Right atrium auricular region (tissue), 2 donors: Measurements from ENCODE around the gene MRNIP. TPM values are rescaled to one million over a fixed set of nuclear protein-coding genes. Genes with fewer than 3 reads are reported as not detected.

Experiments used
- DNase-seq: peaks from one replicate; pipeline ENCODE4 v3.0.0-alpha.2; 2019; ENCODE audit warnings: low spot score
- H3K27ac ChIP-seq, 2 donors: fragments of 200-600 bp; sonication (generic); 1 replicate in 1 of 2; 2 replicates in 1 of 2; pipeline ENCODE4 v1.5.1; 2016 to 2019
- H3K27me3 ChIP-seq, 2 donors: fragments of 200-600 bp; sonication (generic); one replicate each; pipeline versions ENCODE4 v1.5.1 to v1.6.0; 2017 to 2019
- H3K36me3 ChIP-seq: fragments of 200-600 bp; sonication (generic); one replicate; pipeline ENCODE4 v1.5.1; 2016
- H3K4me1 ChIP-seq, 2 donors: fragments of 200-600 bp; sonication (generic); one replicate each; pipeline versions ENCODE4 v1.5.1 to v1.6.0; 2017 to 2019
- H3K4me3 ChIP-seq, 2 donors: fragments of 200-600 bp; sonication (generic); 1 replicate in 1 of 2; 2 replicates in 1 of 2; pipeline ENCODE4 v1.5.1; 2017 to 2019; ENCODE audit warnings: mild to moderate bottlenecking in 1 of 2, moderate library complexity in 1 of 2
- H3K9me3 ChIP-seq, 2 donors: fragments of 200-600 bp; sonication (generic); one replicate each; pipeline ENCODE4 v1.5.1; 2019
- total RNA-seq, 2 donors: library from RNA; depleted of rRNA; stranded (reverse); fragments of >200 nt; gene quantifications; one replicate each; pipeline ENCODE4 v1.1.0, GENCODE V29; 2016
- TF ChIP-seq, protein P1 (sequence below), 2 donors: fragments of 200-600 bp; sonication (generic); IDR thresholded peaks; one replicate each; pipeline ENCODE4 v1.5.1; 2019; ENCODE audit warnings: antibody characterized with exemption in 2 of 2

Gene MRNIP
- total RNA-seq, 2 donors from 2014 or later = 12.5 to 20.3 TPM

DNA sequence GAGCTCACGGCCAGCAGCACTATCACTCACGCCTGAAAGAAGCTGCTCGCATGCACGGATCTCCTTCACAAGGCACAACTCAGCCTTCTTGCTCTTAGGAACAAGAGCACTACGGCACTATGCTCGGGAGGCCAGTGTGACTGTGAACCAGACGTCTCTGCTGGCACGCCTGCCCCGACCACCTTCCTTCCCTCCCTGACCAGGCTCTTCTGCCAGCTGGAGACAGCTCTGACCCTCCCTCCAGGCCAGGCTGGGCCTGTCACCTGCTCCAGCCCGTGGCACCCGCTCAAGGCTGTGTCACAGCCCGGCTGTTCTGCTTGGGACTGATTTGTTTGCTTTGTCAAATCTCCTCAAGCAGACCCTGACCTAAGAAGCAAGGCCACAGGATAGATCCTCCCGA, 42.1 kb upstream of the MRNIP start:
- DNase-seq = no peak
- Histone ChIP-seq H3K27me3 (no peaks in the 10 kb centered on the region), H3K27ac (no peak overlapping the region), H3K36me3 (peaks cover 32% of the 10 kb centered on the region), H3K4me3 (no peak overlapping the region), H3K9me3 (no peaks in the 10 kb centered on the region), H3K4me1 (no peaks in the 10 kb centered on the region)
- TF ChIP-seq, protein P1, sequence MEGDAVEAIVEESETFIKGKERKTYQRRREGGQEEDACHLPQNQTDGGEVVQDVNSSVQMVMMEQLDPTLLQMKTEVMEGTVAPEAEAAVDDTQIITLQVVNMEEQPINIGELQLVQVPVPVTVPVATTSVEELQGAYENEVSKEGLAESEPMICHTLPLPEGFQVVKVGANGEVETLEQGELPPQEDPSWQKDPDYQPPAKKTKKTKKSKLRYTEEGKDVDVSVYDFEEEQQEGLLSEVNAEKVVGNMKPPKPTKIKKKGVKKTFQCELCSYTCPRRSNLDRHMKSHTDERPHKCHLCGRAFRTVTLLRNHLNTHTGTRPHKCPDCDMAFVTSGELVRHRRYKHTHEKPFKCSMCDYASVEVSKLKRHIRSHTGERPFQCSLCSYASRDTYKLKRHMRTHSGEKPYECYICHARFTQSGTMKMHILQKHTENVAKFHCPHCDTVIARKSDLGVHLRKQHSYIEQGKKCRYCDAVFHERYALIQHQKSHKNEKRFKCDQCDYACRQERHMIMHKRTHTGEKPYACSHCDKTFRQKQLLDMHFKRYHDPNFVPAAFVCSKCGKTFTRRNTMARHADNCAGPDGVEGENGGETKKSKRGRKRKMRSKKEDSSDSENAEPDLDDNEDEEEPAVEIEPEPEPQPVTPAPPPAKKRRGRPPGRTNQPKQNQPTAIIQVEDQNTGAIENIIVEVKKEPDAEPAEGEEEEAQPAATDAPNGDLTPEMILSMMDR (IDR thresholded peaks at IDR 0.05) = no peak

DNA sequence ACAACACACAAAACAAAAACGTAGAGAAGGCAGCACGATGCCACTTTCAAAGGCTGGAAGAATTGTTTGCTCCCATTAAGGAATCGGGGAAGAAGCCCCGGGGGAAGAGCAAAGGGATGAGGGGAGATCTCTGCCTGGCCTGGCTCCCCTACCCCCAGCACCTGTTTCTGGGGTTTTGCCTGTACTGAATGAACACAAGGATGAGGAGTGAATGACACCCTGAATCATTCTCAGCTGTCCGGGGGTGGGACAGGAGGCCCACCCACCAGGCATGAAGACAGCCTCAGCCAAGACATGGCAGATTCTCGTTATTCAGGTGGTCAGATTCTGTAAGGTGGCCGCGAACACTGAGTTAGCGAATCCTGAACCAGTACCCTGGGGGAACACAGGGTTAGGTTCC, 41.6 kb upstream of the MRNIP start:
- DNase-seq = no peak
- Histone ChIP-seq H3K36me3 (peaks cover 32% of the 10 kb centered on the region), H3K4me1 (no peaks in the 10 kb centered on the region), H3K9me3 (no peaks in the 10 kb centered on the region), H3K27me3 (no peaks in the 10 kb centered on the region), H3K4me3 (no peak overlapping the region), H3K27ac (no peak overlapping the region)
- TF ChIP-seq, protein P1 (IDR thresholded peaks at IDR 0.05) = no peak

DNA sequence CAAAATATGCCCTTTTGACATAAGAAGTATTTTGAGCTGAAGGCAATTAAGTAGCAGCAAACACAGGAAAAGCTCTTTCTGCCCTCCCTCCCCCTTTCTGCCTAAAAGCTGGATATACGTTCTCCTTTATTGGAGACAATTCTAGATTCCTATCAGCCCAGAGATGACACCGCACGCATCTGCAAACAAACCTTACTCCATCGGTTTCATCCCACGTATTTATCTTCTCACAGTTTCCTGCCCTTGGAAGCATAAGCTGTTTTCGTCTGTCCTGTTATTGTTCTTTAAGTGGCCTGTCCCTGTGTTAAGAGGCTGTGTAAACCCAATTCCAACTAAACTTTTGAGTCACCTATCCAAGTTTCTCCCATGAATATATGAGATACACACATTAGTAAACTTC, 37.2 kb upstream of the MRNIP start:
- H3K27ac ChIP-seq = no peak overlapping the region
- TF ChIP-seq, protein P1 (IDR thresholded peaks at IDR 0.05) = no peak
- no peak overlapping the region for H3K4me3 ChIP-seq
- no peaks in the 10 kb centered on the region for H3K27me3 ChIP-seq
- H3K4me1 ChIP-seq = no peaks in the 10 kb centered on the region
- DNase-seq = no peak
- peaks cover 66% of the 10 kb centered on the region for H3K36me3 ChIP-seq
- H3K9me3 ChIP-seq = no peaks in the 10 kb centered on the region

DNA sequence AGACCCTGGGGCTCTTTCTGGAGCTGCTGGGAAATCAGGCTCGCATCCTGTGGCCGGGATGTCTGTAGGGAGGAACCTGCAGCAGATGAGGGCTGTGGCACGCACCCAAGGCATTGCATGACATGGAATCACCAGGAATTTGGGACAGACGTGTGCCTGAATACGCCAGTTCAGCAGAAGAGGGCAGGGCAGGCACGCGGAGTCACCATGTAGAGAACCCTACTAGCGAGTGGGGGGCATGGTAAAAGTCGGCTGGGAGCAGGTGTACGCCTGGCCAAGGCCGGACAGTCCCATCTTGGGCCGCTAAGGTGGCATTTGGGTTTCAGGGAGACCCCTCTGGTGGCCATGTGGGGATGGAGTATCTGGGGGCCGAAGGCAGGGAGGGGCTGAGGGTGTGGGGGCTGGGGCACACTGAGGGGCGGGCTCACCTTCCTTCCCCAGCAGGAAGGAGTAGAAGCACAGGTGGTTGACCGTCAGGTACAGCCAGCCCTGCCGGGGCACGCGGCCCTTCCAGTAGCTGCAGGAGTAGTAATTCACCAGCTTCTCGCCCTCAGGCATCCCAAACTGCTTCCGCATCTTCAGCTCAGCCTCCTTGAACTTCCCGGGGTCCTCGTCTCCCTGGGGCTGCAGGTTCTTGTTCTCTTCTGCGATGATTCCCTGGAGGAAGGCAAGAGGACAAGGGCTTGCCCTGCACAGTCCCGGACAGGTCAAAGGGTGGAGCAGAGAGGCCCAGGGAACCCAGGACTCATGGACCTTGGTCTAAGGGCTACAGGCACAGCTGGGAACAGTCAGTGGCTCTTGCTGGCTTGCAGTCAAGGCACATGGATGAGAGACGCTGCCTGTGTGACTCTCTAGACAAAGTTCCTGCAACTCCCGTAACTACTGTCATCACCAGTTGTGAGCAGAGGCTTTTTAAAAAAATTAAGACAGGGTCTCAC, 35.6 kb upstream of the MRNIP start:
- Histone ChIP-seq H3K4me3 (no peak overlapping the region), H3K4me1 (no peaks in the 10 kb centered on the region), H3K9me3 (no peaks in the 10 kb centered on the region), H3K27me3 (no peaks in the 10 kb centered on the region), H3K27ac (no peak overlapping the region), H3K36me3 (peaks cover 81% of the 10 kb centered on the region)
- DNase-seq = no peak
- TF ChIP-seq, protein P1 (IDR thresholded peaks at IDR 0.05) = no peak

DNA sequence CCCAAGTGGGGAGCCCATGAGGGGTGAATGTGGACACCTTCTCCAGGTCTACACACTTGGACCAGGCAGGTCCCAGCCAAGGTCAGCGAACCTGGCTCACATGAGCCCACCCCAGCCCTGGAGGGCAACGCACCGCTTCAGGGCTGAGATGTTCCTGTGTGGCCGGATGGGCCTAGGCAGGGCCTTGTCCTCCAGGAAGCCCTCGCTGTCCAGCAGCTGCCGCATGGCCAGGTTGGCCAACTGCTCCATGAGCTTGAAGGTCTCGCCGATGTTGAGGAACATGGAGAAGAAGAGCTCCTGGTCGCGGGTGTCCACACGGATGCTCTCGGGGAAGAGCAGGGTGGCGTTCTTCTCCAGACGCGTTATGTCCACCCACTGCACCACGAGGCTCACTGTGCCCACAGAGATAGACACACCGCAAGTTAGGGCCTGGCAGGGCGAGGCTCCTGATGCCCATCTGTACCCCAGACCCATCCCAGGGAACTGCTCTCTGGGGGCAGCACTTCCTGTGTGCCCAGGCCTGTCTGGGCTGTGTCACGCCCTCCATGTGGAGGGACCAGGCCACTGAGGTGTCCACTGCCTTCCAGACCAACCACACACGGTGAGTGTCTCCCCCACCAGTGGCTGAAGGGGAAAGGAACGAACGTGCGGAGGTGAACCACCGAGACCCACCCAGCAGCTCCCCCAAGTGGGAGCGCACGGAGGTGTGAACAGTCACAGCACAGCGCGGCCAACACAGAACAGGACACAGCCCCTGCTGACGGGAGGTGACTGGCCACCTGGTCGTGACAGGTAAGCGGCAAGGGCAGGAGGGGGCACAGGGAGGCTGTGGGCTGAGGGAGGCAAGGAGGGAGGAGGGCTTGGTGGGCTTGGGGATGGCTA, 34.7 kb upstream of the MRNIP start:
- no peak for DNase-seq

More for the DNA sequence above, 34.7 kb upstream of the MRNIP start:
- Histone ChIP-seq H3K27me3 (no peaks in the 10 kb centered on the region), H3K36me3 (peaks cover 73% of the 10 kb centered on the region), H3K9me3 (no peaks in the 10 kb centered on the region), H3K27ac (no peak overlapping the region), H3K4me3 (no peak overlapping the region), H3K4me1 (no peaks in the 10 kb centered on the region)
- TF ChIP-seq, protein P1 (IDR thresholded peaks at IDR 0.05) = no peak
